Measurements from ENCODE around the gene AIRE.
"Not testable (repeated sequence)": the region's sequence is repeated elsewhere in the genome, so short reads cannot be mapped to it uniquely, and the experiment has no call there.

The AIRE gene

DNA sequence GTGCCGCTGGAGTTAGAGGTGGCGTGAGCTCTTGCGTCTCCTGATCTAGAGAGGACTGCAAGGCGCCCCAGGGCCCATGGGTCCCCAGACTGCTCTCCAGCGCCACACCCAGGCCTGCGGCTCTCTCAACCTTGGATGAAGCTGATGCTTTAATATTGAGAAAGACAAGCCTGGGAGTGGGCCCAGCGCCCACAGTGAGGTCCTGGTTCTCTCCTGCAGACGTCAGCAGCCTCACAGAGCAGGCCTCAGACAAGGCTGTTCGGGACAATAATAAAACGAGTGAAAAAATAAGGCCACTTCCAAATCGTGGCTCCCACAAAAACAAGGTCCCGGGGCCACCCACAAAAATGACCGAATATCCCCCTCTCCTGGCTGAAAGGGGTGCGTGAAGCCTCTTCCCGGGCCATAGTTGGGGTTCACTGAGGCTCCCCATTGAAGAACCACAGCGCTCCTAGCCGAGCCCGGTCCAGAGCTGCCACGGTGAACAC lies 18.0 kb upstream of the AIRE start:
- no peak for DNase-seq

DNA sequence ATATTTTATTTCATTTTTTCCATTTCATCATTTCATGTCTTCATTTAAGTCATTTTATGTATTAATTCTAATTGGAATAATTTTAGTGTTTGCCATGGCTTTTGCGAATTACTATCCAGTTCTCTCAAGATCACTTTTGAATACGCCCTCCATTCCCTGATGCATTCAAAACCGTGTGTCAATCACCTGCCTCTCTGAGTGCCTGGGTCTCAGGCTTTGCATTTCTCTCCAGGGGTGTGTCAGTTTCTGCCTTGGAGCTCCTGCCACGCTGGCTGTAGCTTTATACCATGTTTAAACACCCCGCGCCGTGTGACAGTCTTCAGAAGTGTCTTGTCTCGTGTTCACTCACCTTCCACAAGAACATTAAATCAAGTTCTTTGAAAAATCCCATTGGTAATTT lies 16.6 kb upstream of the AIRE start:
- no peak for DNase-seq

DNA sequence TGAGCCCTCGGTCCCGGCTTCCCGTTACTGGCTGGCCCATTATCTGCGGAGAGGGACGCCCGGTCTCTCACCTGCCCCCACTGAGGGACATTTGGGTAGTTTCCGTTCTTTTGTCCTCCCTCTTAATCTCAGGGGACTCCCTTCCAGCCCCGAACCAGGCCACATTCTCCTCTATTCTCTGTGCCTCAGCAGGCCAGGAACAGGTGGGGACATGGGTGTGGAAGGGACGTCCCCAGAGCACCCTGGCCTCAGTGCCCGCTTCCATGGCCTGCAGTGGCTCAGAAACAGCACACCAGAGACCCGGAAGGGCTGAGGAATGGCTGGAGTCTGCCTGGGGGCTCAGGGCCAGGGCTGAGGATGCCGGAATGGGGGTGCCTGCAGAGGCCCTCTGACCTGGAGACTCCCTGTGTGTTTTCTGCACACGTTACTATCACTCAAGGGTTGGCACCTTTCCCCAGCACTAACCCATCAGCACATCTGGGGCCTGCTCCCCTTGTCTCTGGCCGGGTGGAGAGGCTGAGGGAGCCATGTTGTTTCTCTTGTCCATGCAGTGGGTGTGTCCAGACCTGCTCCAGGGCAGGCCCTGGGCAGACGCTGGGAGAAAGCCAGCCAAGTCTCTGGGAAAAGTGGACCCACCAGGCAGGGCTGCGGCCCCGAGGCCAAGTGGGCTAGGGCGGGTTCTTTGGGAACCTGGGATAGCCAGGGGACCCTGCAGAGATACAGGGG lies 14.0 kb upstream of the AIRE start:
- no peak for DNase-seq

DNA sequence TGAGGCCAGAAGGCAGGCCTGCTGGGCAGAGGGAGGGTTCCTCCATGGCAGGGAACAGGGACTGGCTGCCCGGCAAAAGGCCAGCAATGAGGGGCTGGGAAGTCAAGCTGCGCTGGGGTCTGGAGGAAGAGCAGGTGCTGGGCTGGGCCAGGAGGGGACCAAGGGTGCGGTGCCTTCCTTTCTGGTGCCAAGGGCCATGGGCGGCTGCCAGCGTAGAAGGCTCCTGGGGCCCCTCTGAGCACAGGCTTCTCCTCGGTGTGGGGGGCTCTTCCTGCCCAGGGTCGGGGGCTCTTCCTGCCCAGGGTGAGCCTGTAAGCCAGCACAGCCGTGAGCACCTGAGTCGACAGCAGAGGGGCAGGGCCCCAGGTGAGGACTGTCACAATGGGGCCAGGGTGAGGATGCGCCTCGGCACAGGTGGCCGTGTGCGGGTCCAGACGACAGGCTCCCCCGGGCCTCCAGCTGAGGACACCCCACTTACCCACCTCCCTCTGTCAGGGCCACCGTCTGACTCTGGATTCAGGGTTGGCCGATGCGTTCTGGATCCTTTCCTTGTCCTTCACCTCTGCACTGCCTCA lies 13.3 kb upstream of the AIRE start:
- no peak for DNase-seq

DNA sequence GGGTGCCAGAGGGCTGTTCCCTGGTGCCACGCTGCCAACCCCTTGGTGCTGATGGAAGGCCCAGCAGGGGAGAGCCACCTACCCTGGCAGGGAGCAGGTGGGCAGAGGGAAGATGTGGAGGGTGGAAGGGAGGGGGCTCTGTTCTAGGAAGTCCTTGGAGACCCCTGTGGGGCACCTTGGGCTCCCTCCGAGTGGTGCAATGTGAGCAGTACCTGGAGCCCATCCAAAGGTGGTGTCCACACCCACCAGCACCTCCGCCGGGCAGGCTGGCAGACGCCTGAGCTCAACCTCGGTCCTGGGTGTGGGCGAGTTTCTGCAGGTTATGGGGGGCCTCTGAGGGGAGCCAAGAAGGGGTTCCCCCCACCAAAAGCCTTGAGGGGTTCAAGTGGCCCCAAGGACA lies 12.6 kb upstream of the AIRE start:
- DNase-seq: no peak

DNA sequence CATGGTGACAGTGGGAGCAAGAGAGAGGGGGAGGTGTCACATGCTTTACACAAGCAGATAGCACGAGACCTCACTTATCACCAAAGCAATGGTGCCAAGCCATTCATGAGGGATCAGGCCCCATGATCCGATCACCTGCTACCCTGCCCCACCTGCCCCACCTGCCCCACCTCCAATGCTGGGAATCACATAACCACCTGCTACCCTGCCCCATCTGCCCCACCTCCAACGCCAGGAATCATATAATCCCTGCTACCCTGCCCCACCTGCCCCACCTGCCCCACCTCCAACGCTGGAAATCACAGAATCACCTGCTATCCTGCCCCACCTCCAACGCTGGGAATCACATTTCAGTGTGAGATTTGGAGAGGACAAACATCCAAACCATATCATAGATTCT lies 10.6 kb upstream of the AIRE start:
- no peak for DNase-seq

DNA sequence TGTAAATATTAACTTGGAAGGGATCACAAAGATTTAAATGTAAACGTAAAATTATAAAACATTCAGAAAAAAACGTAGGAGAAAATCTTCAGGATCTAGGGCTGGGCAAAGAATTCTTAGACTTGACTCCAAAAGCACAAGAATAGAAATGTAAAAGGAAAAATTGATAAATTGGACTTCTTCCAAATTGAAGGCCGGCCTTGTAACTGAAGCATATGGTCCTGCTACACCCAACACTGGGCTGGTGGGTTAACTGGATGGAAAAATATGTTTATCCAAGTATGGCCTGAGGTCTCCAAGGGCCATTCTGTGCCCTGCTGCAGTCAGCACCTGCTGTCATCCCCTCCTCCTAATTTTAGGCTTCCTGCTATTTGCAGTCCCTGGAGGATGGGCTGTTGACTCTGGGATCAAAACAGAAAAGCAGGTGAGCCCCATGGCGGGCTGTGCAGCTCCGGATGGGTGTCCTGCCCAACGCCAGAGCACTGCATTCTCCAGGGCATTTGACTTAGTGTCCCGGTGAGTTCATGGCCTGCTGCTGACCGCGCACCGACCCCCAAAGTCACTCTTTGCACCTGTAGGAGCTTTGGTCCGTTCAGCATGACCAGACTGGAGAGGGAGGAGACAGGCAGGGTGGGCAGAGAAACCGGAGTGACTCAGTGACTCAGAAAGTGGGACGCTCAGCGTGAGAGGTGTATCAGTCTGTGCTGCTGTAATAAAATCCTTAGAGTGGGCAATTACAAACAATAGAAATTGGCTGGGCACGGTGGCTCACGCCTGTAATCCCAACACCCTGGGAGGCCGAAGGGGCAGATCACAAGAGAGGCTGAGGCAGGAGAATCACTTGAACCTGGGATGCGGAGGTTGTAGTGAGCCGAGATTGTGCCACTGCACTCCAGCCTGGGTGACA lies 6.1 kb upstream of the AIRE start:
- no peak for DNase-seq

DNA sequence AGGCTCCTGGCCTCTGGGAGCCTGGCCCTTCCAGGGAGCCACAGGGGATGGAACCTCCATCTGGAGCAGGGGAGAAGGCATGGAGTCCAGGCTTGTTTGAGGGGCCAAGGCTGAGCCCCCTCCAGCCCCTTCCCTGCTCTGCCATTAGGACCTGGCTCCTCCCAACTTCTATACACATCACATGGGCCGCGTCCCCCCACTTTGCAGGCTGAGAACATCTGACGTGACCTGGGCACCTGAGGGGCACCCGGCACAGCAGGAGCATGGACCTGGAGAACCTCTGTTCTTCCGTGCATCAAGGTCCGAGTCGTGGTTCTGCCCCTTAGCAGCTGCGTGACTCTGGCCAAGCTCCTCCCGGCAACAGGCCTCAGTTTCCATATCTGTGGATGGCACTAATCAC lies 3.9 kb upstream of the AIRE start:
- DNase-seq: no peak

DNA sequence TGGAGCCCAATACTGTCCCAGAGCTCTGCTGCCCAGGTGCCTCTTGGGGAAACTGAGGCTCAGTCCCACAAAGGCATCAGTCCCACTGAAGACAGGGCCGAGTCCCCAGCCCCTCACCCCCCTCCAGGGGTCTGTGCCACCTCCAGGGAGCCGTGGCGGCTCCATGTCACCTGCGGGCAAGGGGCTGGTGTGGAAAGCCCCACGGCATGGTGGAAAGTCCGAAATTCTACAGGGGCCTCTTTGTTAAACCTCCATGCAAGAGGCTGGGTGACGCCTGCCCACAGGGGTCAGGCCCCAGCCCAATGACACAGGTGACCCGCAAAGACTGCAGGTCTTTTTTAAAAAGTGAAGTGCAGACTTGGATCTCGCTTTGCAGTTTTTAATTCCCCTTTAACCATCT lies 3.3 kb upstream of the AIRE start:
- no peak for DNase-seq

DNA sequence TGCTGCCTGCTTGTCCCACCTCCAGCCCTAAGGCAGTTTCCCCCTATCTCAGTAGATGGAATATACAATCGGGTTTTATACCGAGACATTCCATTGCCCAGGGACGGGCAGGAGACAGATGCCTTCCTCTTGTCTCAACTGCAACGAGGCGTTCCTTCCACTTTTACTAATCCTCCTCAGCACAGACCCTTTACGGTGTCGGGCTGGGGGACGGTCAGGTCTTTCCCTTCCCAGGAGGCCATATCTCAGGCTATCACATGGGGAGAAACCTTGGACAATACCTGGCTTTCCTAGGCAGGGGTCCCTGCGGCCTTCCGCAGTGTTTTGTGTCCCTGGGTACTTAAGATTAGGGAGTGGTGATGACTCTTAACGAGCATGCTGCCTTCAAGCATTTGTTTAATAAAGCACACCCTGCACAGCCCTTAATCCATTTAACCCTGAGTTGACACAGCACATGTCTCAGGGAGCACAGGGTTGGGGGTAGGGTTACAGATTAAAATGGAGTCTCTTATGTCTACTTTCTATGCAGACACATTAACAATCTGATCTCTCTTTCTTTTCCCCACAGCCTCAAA lies 2.4 kb upstream of the AIRE start:
- not testable (repeated sequence) for DNase-seq

DNA sequence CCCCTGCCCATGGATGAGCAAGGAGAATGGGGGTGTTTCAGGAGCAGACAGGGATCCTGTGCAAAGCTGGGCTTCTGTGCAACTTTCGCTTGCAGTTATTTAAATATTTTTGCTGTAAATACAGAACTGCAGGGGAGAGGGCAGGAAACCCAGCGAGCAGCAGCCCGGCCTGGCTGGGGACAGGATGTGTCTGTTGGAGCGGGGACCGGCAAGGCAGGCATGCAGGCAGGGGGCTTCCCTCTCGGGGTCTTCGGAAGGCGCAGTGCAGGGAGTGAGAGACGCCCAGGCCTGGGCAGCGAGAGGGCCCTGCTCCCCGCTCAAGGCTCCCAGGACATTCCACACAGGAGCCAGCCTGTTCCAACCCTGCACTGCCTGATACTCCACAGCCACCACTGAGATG lies 1.7 kb upstream of the AIRE start:
- no peak for DNase-seq

DNA sequence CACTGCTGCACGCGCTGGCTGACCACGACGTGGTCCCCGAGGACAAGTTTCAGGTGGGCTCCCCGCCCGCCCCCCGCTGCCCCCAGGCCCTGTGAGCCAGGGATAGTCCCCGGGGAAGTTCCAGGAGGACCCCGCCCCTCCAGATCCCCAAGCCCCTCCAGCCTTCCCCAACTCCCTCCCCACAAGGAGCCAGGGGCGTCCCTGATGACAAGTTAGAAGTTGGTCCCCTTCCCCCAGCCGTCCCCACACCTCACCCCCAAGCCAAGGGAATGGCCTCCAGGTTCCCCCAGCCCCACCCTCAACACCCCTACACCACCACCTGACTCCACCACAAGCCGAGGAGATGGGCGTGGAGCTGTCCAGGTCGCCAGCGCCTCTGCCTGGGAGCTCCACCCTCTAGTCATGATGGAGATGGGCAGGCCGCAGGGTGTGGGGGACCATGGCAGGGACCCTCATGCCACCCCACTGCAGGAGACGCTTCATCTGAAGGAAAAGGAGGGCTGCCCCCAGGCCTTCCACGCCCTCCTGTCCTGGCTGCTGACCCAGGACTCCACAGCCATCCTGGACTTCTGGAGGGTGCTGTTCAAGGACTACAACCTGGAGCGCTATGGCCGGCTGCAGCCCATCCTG lies 525 bp downstream of the AIRE start:
- no peak for DNase-seq

DNA sequence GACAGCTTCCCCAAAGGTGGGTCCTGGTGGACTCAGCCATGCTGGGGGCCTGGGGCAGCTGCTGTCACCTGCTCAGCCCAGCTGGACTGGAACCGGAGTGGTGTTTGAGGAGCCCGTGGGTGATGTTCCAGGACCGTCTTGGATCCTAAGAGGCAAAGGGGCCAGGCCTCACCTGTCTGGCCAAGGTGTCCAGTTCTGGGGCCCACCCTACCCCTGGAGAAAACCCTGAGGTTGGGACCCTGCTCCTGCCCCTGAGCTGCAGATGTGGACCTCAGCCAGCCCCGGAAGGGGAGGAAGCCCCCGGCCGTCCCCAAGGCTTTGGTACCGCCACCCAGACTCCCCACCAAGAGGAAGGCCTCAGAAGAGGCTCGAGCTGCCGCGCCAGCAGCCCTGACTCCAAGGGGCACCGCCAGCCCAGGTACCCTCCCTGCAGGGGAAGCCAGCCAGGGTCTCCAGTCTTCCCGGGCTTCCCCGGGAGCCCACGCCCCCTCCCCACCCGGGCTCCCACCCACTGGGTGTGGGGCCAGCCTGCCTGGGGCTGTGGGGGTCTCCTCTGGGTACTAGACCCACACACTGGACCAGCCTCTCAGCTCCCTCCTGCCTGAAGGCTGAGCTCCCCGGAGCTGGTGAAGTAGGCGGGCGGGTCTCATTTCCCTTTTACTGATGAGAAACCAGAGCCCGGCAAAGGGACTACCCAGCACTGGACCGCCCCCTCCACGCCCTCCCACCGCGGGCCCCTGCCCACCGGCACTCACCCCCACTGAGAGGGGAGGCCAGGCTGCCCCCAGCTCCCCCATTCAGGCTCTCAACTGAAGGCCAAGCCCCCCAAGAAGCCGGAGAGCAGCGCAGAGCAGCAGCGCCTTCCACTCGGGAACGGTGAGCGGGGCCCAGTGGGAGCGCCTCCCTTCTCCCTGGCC lies 1.3 kb downstream of the AIRE start:
- no peak for DNase-seq

DNA sequence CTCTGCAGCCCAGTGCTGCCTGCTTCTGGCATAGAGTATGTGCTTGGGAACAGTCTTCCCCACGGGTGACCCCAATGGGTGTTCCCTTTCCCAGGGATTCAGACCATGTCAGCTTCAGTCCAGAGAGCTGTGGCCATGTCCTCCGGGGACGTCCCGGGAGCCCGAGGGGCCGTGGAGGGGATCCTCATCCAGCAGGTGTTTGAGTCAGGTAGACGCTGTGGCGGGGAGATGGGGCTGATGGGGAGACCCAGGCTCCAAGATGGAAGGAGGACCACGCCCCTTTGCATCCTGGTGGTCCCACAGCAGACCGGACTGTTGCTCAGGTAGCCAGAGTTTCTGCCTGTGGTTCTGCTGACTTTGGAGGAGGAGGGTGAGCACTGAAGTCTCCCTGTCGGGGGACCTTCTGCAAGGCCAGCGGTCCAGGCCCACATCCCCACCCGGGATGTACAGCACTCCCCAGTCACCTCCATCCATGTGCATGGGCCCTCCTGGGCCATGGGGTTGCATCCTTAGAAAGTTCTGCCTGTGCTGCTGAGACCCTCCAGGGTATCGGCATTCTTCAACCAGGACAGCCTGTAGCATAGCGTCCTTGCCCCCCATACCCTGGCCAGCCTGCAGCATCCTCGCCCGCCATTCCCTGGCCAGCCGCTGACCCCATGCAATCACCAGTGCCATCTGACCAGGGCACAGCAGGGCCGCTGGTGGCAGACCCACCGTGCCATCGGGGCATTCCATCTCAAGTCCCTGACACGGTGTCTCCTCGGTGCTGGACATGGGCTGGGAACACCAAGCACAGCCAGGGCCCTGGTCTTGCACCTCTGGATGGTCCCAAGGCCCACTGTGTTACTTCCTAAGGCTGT lies 2.8 kb downstream of the AIRE start:
- DNase-seq: no peak

DNA sequence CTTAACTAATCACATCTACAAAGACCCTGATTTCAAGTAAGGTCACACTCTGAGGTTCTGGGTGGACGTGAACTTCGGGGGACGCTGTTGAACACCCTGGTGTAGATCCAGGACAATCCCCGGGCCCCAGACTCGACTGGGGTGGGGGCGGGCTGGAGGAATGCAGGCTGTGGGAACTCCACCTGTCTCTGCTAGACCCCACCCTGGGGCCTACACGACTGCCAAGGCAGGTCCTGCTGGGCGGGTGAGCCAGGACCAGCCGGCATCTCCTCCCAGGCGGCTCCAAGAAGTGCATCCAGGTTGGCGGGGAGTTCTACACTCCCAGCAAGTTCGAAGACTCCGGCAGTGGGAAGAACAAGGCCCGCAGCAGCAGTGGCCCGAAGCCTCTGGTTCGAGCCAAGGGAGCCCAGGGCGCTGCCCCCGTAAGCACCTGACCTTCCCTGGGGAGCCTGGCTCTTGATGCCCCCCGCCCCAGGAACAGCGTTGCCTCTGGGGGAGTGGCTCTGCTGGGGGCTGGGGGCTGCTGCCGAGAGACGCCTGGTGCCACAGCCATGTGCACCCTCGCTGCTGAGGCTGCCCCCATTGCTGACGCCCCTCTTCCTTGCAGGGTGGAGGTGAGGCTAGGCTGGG lies 3.8 kb downstream of the AIRE start:
- no peak for DNase-seq

DNA sequence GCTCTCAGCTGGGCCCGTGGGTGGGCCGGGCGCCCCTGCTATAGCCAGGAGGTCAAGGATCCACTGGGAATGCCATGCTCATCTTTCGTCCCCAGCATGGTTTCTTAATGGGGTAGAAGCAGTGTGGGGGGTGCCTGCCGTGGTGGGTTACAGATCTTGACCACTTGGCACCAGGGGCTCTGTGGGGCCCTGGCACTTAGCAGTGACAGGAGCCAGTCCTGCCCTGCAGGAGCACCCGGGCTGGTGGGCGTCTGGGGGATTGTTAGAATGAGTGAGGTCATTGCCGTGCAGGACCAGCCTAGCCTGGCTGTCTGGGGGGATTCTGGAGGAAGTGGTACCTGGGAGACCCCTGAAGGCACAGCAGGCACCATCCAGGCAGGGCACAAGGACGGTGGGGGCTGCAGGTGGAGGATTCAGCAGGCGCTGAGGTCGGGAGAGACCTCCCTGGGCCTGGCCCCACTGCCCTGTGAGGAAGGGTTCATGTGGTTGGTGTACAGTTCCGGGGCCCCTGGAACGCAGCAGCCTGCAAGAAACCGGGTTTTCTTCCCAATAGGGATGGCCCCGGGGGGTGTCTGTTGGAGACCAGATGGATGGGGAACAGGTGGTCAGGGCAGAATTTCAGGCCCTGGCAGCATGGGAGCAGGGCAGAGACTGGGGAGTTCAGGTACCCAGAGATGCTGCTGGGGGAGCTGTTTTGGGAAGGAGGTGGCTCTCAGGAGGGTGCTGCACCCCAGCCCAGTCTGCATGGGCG lies 4.8 kb downstream of the AIRE start:
- DNase-seq: no peak

DNA sequence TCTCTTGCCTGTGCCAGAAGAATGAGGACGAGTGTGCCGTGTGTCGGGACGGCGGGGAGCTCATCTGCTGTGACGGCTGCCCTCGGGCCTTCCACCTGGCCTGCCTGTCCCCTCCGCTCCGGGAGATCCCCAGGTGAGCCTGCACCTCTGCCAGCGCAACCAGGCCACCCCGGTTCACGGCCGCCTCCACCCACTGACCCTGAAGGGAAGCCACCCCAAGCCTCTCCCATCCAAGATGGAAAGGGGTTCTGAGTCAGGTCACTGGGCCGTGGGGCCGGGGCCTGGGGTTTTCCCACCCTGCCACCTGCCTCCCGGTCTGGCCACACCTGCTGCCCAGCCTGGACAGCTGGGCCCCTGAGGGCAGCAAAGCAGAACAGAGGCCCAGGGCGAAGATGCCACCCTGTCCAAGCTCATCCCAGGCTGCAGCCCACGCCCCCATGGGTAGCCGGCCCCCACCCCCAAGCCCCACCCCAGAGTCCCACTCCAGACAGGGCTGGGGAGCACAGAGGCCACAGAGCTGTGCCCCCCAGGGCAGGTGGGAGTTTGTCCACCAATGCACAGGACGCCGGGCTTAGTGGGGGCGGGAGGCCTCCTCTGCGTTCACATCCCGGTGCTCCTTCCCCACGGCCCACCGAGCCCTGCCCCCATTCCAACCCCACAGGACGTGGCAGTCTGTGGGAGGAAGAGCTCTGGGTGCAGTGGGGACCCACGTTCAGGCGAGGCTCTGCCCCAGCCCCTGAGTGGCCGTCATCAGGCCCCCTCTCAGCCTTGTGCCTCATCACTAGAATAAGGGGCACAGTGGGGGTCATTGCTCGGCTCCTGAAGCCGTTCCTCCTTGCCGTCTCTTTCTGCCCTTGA lies 5.6 kb downstream of the AIRE start:
- DNase-seq: no peak

DNA sequence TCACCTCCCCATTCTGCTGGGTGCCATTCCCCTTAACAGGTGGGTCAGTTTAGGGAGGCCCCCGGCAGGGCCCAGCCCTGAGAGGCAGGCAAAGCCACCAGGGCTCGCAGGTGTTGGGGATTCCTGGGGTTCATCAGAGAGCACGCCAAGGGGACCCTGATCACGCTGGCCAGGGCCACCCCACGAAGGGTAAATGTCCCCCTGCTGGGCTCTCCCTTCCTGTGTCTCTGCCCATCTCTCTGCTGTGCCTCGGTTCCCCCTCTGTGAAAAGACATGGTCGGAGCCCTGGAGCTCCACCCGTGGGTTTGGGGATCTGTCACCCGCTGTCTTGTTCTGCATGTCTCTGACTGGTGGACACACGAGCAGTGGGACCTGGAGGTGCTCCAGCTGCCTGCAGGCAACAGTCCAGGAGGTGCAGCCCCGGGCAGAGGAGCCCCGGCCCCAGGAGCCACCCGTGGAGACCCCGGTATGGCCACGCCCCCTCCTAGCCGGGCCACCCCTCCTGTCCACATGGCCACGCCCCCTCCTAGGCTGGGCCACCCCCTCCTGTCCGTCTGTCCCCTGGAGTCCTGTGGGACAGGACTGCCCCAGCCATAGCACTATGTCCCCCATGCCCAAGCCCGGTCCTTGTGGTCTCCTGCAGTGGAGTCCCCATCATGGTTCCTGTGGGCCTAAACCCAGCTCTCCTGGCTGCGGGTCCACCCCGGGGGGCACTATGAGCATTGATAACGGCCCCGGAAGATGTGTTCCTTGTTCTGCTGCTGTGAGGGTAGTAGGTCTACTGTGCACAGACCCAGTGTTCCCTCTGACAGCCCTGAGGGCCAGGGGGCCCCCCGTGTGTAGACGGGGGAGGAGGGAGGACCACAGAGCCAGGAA lies 6.5 kb downstream of the AIRE start:
- DNase-seq: no peak

Measured in NCI-H1105 (cell line).